GM23338 (cell line): ENCODE measurements around the gene ZNF184. TPM values are rescaled to one million over a fixed set of nuclear protein-coding genes. Genes with fewer than 3 reads are reported as not detected.

Experiments used
- ATAC-seq: fragments of 200-7000 bp; cut with Tn5 transposase; 3 replicates; pipeline ENCODE4 v1.9.1; 2020
- DNase-seq: peaks from one replicate; pipeline ENCODE4 v3.0.0-alpha.2; 2015; ENCODE audit warnings: low spot score
- H2AFZ ChIP-seq: fragments of 200-600 bp; sonication (generic); 2 replicates; pipeline ENCODE4 v1.8.0; 2016; ENCODE audit warnings: antibody characterized with exemption, mild to moderate bottlenecking, moderate library complexity
- H3F3A ChIP-seq: fragments of 200-600 bp; sonication (generic); replicated peaks from 2 replicates; pipeline ENCODE4 v1.8.0; 2017; ENCODE audit warnings: antibody characterized with exemption, mixed run types, low read depth
- H3K27ac ChIP-seq: fragments of 200-600 bp; sonication (generic); 2 replicates; pipeline ENCODE4 v1.6.1; 2016; ENCODE audit warnings: low read depth
- H3K27me3 ChIP-seq: fragments of 200-600 bp; sonication (generic); 2 replicates; pipeline ENCODE4 v1.8.0; 2016; ENCODE audit warnings: mild to moderate bottlenecking, mixed run types, moderate library complexity; ENCODE audit not compliant: insufficient read depth
- H3K36me3 ChIP-seq: fragments of 200-600 bp; sonication (generic); 2 replicates; pipeline ENCODE4 v1.8.0; 2016; ENCODE audit warnings: mild to moderate bottlenecking; ENCODE audit not compliant: insufficient read depth
- H3K4me1 ChIP-seq: fragments of 200-600 bp; sonication (generic); 2 replicates; pipeline ENCODE4 v1.8.0; 2016; ENCODE audit warnings: mild to moderate bottlenecking, moderate library complexity; ENCODE audit not compliant: insufficient read depth
- H3K4me2 ChIP-seq: fragments of 200-600 bp; sonication (generic); 2 replicates; pipeline ENCODE4 v1.7.1; 2017; ENCODE audit warnings: mixed run types
- H3K4me3 ChIP-seq: fragments of 200-600 bp; sonication (generic); 2 replicates; pipeline ENCODE4 v1.6.1; 2016; ENCODE audit warnings: mixed run types
- H3K79me2 ChIP-seq: fragments of 200-600 bp; sonication (generic); replicated peaks from 2 replicates; pipeline ENCODE4 v1.8.0; 2017; ENCODE audit warnings: mild to moderate bottlenecking; ENCODE audit not compliant: insufficient read depth
- H3K9me2 ChIP-seq: fragments of 200-600 bp; sonication (generic); 2 replicates; pipeline ENCODE4 v1.8.0; 2017; ENCODE audit not compliant: insufficient read depth
- H4K20me1 ChIP-seq: fragments of 200-600 bp; sonication (generic); replicated peaks from 2 replicates; pipeline ENCODE4 v1.8.0; 2017; ENCODE audit warnings: mild to moderate bottlenecking; ENCODE audit not compliant: insufficient read depth
- H3K27ac Mint-ChIP-seq: 2 replicates; pipeline ENCODE4 v1.8.0; 2020; ENCODE audit warnings: inconsistent platforms, mild to moderate bottlenecking, moderate library complexity, mixed read lengths
- H3K27me3 Mint-ChIP-seq: 3 replicates; pipeline ENCODE4 v1.8.0; 2022; ENCODE audit warnings: low read depth, mild to moderate bottlenecking, moderate library complexity, mixed read lengths, inconsistent platforms; ENCODE audit not compliant: insufficient read depth, poor library complexity
- H3K36me3 Mint-ChIP-seq: 3 replicates; pipeline ENCODE4 v1.8.0; 2021; ENCODE audit warnings: low read depth, mild to moderate bottlenecking, inconsistent platforms, moderate library complexity, mixed read lengths
- H3K4me1 Mint-ChIP-seq: 3 replicates; pipeline ENCODE4 v1.8.0; 2020; ENCODE audit warnings: mild to moderate bottlenecking, inconsistent platforms, mixed read lengths
- H3K4me3 Mint-ChIP-seq: 3 replicates; pipeline ENCODE4 v1.8.0; 2021; ENCODE audit warnings: moderate library complexity, mild to moderate bottlenecking, inconsistent platforms, mixed read lengths
- H3K9me3 Mint-ChIP-seq: 3 replicates; pipeline ENCODE4 v1.8.0; 2020; ENCODE audit warnings: moderate library complexity, mild to moderate bottlenecking, inconsistent platforms, mixed read lengths
- CREB1 ChIP-seq: fragments of 250-450 bp; sonication (Bioruptor Pico); IDR thresholded peaks from 2 replicates; pipeline ENCODE4 v1.5.0; 2020; ENCODE audit warnings: low read depth, mild to moderate bottlenecking, moderate library complexity
- ETS1 ChIP-seq: IDR thresholded peaks from 2 replicates; pipeline ENCODE4 v1.6.1; 2016; ENCODE audit warnings: antibody characterized with exemption
- EZH2 ChIP-seq: fragments of 200-600 bp; sonication (generic); IDR thresholded peaks from one replicate; pipeline ENCODE4 v1.8.0; 2017; ENCODE audit warnings: antibody characterized with exemption, mild to moderate bottlenecking, low read depth; ENCODE audit not compliant: unreplicated experiment
- EZH2phosphoT487 ChIP-seq: fragments of 200-600 bp; sonication (generic); IDR thresholded peaks from one replicate; pipeline ENCODE4 v1.8.1; 2018; ENCODE audit warnings: antibody characterized with exemption; ENCODE audit not compliant: unreplicated experiment
- JUNB ChIP-seq: IDR thresholded peaks from one replicate; pipeline ENCODE4 v1.6.1; 2016; ENCODE audit warnings: antibody characterized with exemption; ENCODE audit not compliant: unreplicated experiment
- NANOG ChIP-seq: IDR thresholded peaks from 2 replicates; pipeline ENCODE4 v1.6.1; 2016; ENCODE audit warnings: antibody characterized with exemption, borderline replicate concordance
- POLR2AphosphoS5 ChIP-seq: IDR thresholded peaks from 2 replicates; pipeline ENCODE4 v1.6.1; 2016; ENCODE audit warnings: antibody characterized with exemption, low read depth
- REST ChIP-seq: IDR thresholded peaks from one replicate; pipeline ENCODE4 v1.6.1; 2018; ENCODE audit warnings: antibody characterized with exemption; ENCODE audit not compliant: unreplicated experiment
- STAT1 ChIP-seq: IDR thresholded peaks from one replicate; pipeline ENCODE4 v1.6.1; 2016; ENCODE audit warnings: antibody characterized with exemption; ENCODE audit not compliant: unreplicated experiment
- ZNF114 ChIP-seq: fragments of 250-450 bp; sonication (Bioruptor Pico); IDR thresholded peaks from 2 replicates; pipeline ENCODE4 v1.5.0; 2020; ENCODE audit warnings: mild to moderate bottlenecking, moderate library complexity
- ZNF331 ChIP-seq: fragments of 250-450 bp; sonication (Bioruptor Pico); IDR thresholded peaks from 2 replicates; pipeline ENCODE4 v1.5.0; 2020; ENCODE audit warnings: low read depth, mild to moderate bottlenecking, moderate library complexity
- polyA plus RNA-seq: library from polyadenylated mRNA; unstranded; fragments of >200 nt; fragmentation: Nextera tagmentation; extraction: Ambion mirVana; gene quantifications from 2 replicates; pipeline ENCODE4 v1.2.1, GENCODE V29; 2016
- total RNA-seq: library from RNA; depleted of rRNA; stranded (reverse); fragments of >200 nt; shearing (Covaris generic); gene quantifications from 2 replicates; pipeline ENCODE4 v1.2.3, GENCODE V29; 2014
- TF ChIP-seq, protein P1 (sequence below): fragments of 250-450 bp; sonication (Bioruptor Pico); IDR thresholded peaks from 2 replicates; pipeline ENCODE4 v1.5.0; 2020; ENCODE audit warnings: mild to moderate bottlenecking, moderate library complexity

ZNF184 gene
- total and polyA plus RNA-seq, 2 experiments from 2014 or later: 6.0 to 10.6 TPM

DNA sequence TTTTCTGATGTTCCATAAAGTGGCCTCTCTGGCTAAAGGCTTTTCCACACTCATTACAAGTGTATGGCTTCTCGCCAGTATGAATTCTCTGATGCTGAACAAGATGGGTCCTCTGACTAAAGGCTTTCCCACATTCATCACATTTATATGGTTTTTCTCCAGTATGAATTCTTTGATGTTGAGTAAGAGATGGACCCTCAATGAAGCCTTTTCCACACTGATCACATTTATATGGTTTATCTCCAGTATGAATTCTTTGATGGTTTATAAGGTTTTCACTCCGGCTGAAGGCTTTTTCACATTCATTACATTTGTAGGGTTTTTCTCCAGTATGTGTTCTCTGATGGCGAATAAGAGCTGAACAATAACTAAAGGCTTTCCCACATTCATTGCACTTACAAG is 20.4 kb downstream of the ZNF184 start (continued):
- no peak for TF ChIP-seq NANOG
- no peak for TF ChIP-seq CREB1 (CRISPR knock-in tag)
- no peak for TF ChIP-seq ZNF331 (CRISPR knock-in tag)
- TF ChIP-seq REST: no peak

- Mint-ChIP-seq H3K4me3 (no peak overlapping the region), H3K4me1 (no peaks in the 10 kb centered on the region), H3K36me3 (peaks cover 88% of the 10 kb centered on the region), H3K9me3 (peaks cover 91% of the 10 kb centered on the region), H3K27ac (no peak overlapping the region), H3K27me3 (no peaks in the 10 kb centered on the region)
- no peaks in the 10 kb centered on the region for H3K27me3 ChIP-seq
- no peak overlapping the region for H3K4me2 ChIP-seq
- no peaks in the 10 kb centered on the region for H3F3A ChIP-seq
- H4K20me1 ChIP-seq: no peaks in the 10 kb centered on the region
- H2AFZ ChIP-seq: no peak overlapping the region
- no peaks in the 10 kb centered on the region for H3K9me2 ChIP-seq
- DNase-seq (no peak), ATAC-seq (no peak)
- no peak overlapping the region for H3K27ac ChIP-seq
- no peaks in the 10 kb centered on the region for H3K79me2 ChIP-seq
- H3K4me3 ChIP-seq: no peak overlapping the region
- H3K4me1 ChIP-seq: no peaks in the 10 kb centered on the region
- H3K36me3 ChIP-seq: peaks cover 65% of the 10 kb centered on the region
- TF ChIP-seq POLR2AphosphoS5 (no peak), ZNF331 (CRISPR knock-in tag) (no peak), JUNB (no peak), ETS1 (no peak), STAT1 (no peak), ZNF114 (CRISPR knock-in tag) (no peak), CREB1 (CRISPR knock-in tag) (no peak), EZH2 (no peak), EZH2phosphoT487 (no peak), NANOG (no peak)
- TF ChIP-seq, protein P1, sequence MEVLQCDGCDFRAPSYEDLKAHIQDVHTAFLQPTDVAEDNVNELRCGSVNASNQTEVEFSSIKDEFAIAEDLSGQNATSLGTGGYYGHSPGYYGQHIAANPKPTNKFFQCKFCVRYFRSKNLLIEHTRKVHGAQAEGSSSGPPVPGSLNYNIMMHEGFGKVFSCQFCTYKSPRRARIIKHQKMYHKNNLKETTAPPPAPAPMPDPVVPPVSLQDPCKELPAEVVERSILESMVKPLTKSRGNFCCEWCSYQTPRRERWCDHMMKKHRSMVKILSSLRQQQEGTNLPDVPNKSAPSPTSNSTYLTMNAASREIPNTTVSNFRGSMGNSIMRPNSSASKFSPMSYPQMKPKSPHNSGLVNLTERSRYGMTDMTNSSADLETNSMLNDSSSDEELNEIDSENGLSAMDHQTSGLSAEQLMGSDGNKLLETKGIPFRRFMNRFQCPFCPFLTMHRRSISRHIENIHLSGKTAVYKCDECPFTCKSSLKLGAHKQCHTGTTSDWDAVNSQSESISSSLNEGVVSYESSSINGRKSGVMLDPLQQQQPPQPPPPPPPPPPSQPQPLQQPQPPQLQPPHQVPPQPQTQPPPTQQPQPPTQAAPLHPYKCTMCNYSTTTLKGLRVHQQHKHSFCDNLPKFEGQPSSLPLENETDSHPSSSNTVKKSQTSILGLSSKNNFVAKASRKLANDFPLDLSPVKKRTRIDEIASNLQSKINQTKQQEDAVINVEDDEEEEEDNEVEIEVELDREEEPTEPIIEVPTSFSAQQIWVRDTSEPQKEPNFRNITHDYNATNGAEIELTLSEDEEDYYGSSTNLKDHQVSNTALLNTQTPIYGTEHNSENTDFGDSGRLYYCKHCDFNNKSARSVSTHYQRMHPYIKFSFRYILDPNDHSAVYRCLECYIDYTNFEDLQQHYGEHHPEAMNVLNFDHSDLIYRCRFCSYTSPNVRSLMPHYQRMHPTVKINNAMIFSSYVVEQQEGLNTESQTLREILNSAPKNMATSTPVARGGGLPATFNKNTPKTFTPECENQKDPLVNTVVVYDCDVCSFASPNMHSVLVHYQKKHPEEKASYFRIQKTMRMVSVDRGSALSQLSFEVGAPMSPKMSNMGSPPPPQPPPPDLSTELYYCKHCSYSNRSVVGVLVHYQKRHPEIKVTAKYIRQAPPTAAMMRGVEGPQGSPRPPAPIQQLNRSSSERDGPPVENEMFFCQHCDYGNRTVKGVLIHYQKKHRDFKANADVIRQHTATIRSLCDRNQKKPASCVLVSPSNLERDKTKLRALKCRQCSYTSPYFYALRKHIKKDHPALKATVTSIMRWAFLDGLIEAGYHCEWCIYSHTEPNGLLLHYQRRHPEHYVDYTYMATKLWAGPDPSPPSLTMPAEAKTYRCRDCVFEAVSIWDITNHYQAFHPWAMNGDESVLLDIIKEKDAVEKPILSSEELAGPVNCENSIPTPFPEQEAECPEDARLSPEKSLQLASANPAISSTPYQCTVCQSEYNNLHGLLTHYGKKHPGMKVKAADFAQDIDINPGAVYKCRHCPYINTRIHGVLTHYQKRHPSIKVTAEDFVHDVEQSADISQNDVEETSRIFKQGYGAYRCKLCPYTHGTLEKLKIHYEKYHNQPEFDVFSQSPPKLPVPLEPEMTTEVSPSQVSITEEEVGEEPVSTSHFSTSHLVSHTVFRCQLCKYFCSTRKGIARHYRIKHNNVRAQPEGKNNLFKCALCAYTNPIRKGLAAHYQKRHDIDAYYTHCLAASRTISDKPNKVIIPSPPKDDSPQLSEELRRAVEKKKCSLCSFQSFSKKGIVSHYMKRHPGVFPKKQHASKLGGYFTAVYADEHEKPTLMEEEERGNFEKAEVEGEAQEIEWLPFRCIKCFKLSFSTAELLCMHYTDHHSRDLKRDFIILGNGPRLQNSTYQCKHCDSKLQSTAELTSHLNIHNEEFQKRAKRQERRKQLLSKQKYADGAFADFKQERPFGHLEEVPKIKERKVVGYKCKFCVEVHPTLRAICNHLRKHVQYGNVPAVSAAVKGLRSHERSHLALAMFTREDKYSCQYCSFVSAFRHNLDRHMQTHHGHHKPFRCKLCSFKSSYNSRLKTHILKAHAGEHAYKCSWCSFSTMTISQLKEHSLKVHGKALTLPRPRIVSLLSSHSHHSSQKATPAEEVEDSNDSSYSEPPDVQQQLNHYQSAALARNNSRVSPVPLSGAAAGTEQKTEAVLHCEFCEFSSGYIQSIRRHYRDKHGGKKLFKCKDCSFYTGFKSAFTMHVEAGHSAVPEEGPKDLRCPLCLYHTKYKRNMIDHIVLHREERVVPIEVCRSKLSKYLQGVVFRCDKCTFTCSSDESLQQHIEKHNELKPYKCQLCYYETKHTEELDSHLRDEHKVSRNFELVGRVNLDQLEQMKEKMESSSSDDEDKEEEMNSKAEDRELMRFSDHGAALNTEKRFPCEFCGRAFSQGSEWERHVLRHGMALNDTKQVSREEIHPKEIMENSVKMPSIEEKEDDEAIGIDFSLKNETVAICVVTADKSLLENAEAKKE (CRISPR knock-in tag): no peak
These were observed 21.1 kb downstream of the ZNF184 start for GRCh38 chr6:27451660-27452390.
